GM23338 (cell line): ENCODE data around the gene LFNG. TPM values are rescaled to one million over a fixed set of nuclear protein-coding genes. Genes with fewer than 3 reads are reported as not detected.

Experiments used
- CREB1 ChIP-seq: fragments of 250-450 bp; sonication (Bioruptor Pico); IDR thresholded peaks from 2 replicates; pipeline ENCODE4 v1.5.0; 2020; ENCODE audit warnings: low read depth, mild to moderate bottlenecking, moderate library complexity
- EZH2 ChIP-seq: fragments of 200-600 bp; sonication (generic); IDR thresholded peaks from one replicate; pipeline ENCODE4 v1.8.0; 2017; ENCODE audit warnings: antibody characterized with exemption, mild to moderate bottlenecking, low read depth; ENCODE audit not compliant: unreplicated experiment
- EZH2phosphoT487 ChIP-seq: fragments of 200-600 bp; sonication (generic); IDR thresholded peaks from one replicate; pipeline ENCODE4 v1.8.1; 2018; ENCODE audit warnings: antibody characterized with exemption; ENCODE audit not compliant: unreplicated experiment
- JUNB ChIP-seq: IDR thresholded peaks from one replicate; pipeline ENCODE4 v1.6.1; 2016; ENCODE audit warnings: antibody characterized with exemption; ENCODE audit not compliant: unreplicated experiment
- NANOG ChIP-seq: IDR thresholded peaks from 2 replicates; pipeline ENCODE4 v1.6.1; 2016; ENCODE audit warnings: antibody characterized with exemption, borderline replicate concordance
- REST ChIP-seq: IDR thresholded peaks from one replicate; pipeline ENCODE4 v1.6.1; 2018; ENCODE audit warnings: antibody characterized with exemption; ENCODE audit not compliant: unreplicated experiment
- STAT1 ChIP-seq: IDR thresholded peaks from one replicate; pipeline ENCODE4 v1.6.1; 2016; ENCODE audit warnings: antibody characterized with exemption; ENCODE audit not compliant: unreplicated experiment
- ZNF114 ChIP-seq: fragments of 250-450 bp; sonication (Bioruptor Pico); IDR thresholded peaks from 2 replicates; pipeline ENCODE4 v1.5.0; 2020; ENCODE audit warnings: mild to moderate bottlenecking, moderate library complexity
- ZNF462 ChIP-seq: fragments of 250-450 bp; sonication (Bioruptor Pico); IDR thresholded peaks from 2 replicates; pipeline ENCODE4 v1.5.0; 2020; ENCODE audit warnings: mild to moderate bottlenecking, moderate library complexity
- polyA plus RNA-seq: library from polyadenylated mRNA; unstranded; fragments of >200 nt; fragmentation: Nextera tagmentation; extraction: Ambion mirVana; gene quantifications from 2 replicates; pipeline ENCODE4 v1.2.1, GENCODE V29; 2016
- total RNA-seq: library from RNA; depleted of rRNA; stranded (reverse); fragments of >200 nt; shearing (Covaris generic); gene quantifications from 2 replicates; pipeline ENCODE4 v1.2.3, GENCODE V29; 2014
- TF ChIP-seq, protein P1 (sequence below): IDR thresholded peaks from 2 replicates; pipeline ENCODE4 v1.6.1; 2016; ENCODE audit warnings: antibody characterized with exemption

Gene LFNG
- total and polyA plus RNA-seq, 2 experiments from 2014 or later: 1.7 to 35.4 TPM

GRCh38 chr7:2521341-2521745 is 1.8 kb downstream of the LFNG start (continued):
- TF ChIP-seq ZNF462 (CRISPR knock-in tag) (no peak), JUNB (no peak), EZH2phosphoT487 (no peak), STAT1 (no peak), NANOG (no peak), REST (no peak), CREB1 (no peak), EZH2 (no peak), ZNF114 (CRISPR knock-in tag) (no peak)
- TF ChIP-seq, protein P1, sequence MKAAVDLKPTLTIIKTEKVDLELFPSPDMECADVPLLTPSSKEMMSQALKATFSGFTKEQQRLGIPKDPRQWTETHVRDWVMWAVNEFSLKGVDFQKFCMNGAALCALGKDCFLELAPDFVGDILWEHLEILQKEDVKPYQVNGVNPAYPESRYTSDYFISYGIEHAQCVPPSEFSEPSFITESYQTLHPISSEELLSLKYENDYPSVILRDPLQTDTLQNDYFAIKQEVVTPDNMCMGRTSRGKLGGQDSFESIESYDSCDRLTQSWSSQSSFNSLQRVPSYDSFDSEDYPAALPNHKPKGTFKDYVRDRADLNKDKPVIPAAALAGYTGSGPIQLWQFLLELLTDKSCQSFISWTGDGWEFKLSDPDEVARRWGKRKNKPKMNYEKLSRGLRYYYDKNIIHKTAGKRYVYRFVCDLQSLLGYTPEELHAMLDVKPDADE: no peak
